ENCODE results near the gene DLG2.

GRCh38 chr11:85530634-85531033, 96.5 kb downstream of the DLG2 start:
- TF ChIP-seq POLR2A (IDR thresholded peaks at IDR 0.05; ENCODE audit: low read depth, low read length) (no peak), POLR2AphosphoS5 (IDR thresholded peaks at IDR 0.05; ENCODE audit: low read depth, low read length) (no peak), TAF1 (IDR thresholded peaks at IDR 0.05; ENCODE audit: low read depth, low read length) (no peak), SPI1 (IDR thresholded peaks at IDR 0.05; ENCODE audit: low read depth, low read length) (no peak), PAX5 (IDR thresholded peaks at IDR 0.05; ENCODE audit: insufficient read depth, low read length, severe bottlenecking) (no peak)

All from GM12891 (cell line).